IPS-18a (cell line): ENCODE measurements around the gene PLCB3.

Experiments used
- H3K27ac ChIP-seq: one replicate; pipeline ENCODE4 v1.5.1; 2013; ENCODE audit warnings: low read length
- H3K27me3 ChIP-seq: one replicate; pipeline ENCODE4 v1.6.1; 2013; ENCODE audit warnings: mild to moderate bottlenecking, low read length; ENCODE audit not compliant: control insufficient read depth, insufficient read depth
- H3K36me3 ChIP-seq: one replicate; pipeline ENCODE4 v1.6.1; 2013; ENCODE audit warnings: low read depth, low read length; ENCODE audit not compliant: control insufficient read depth
- H3K4me1 ChIP-seq: one replicate; pipeline ENCODE4 v1.6.1; 2013; ENCODE audit warnings: low read depth, low read length; ENCODE audit not compliant: control insufficient read depth
- H3K4me3 ChIP-seq: one replicate; pipeline ENCODE4 v1.5.1; 2013; ENCODE audit warnings: low read length
- H3K9ac ChIP-seq: one replicate; pipeline ENCODE4 v1.6.1; 2013; ENCODE audit warnings: mild to moderate bottlenecking, low read length, moderate library complexity
- H3K9me3 ChIP-seq: one replicate; pipeline ENCODE4 v1.6.1; 2013; ENCODE audit warnings: low read depth, low read length; ENCODE audit not compliant: control insufficient read depth

PLCB3 gene

DNA sequence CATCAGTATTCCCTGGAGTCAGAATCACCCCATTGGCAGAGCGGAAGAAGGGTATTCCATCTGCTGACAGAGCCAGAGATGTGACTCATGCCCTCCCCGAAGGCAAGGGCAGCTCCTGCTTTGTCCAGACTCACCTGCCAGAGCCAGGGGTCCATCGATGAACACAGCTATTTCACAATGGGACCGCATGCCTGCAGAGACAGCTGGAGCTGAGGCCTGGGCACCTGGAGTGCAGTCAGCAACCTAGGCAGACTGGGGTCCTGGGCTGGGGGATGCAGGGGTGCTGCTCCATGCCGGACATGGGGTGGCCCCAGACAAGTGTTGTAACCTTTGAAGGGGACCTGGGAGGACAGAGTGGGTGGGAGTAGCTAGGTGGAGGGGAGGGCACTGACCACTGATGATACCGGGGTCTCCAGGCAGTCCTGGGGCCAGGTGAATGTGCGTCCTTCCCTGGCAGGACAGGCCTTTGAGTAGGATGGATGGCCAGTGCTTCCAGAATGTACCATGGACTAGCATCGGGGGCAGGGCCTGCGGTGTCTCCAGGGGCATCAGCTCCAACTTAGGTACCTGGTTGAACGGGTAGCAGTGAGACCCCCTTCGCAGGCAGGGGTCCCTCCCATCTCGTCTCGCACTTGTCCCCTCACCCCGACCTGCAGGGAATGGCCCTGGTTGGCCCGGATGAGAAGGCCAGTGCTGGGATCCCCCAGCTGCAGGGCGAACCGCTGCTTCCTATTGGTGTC, 27.0 kb upstream of the PLCB3 start:
- no peaks in the 10 kb centered on the region for H3K4me1 ChIP-seq
- no peak overlapping the region for H3K9ac ChIP-seq
- no peaks in the 10 kb centered on the region for H3K9me3 ChIP-seq
- H3K27me3 ChIP-seq = no peaks in the 10 kb centered on the region
- H3K36me3 ChIP-seq = peaks cover 6% of the 10 kb centered on the region
- H3K4me3 ChIP-seq = no peak overlapping the region
- no peak overlapping the region for H3K27ac ChIP-seq

DNA sequence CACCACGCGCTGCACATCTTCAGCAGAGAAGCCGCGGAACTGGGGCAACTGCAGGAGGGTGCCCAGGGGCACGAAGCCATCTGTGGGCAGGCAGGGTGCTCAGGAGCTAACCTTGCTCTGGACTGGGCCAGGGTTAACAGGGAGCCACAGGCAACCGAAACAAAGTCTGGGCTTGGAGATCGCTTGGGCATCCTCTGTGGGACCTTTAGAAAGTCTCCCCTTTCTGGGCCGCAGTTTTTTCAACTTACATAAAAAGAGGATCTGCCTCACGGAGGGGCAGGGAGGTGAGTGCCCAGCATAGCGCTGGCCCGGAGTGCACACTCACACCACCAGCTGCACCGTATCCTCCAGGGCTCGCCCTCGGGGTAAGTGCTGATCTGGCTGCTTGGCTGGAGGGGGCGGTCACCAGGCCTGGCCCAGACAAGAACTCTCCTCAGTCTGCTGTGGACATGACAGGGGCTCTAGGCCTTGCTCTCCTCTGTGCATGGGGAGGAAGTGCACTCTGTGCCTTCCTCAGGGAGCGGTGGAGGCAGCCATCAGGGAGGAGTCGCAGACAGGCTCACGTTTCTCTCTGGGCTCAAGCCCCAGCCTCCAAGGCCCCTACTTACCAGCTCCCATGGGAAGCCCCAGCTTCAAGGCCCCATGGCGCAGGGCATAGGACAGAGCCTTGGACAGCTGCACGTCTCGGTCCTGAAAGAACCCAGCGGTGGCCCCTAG, 26.3 kb upstream of the PLCB3 start:
- Histone ChIP-seq H3K4me3 (peak overlapping the region; percentile 70), H3K9ac (no peak overlapping the region), H3K27me3 (no peaks in the 10 kb centered on the region), H3K27ac (no peak overlapping the region), H3K36me3 (peaks cover 6% of the 10 kb centered on the region), H3K9me3 (no peaks in the 10 kb centered on the region), H3K4me1 (no peaks in the 10 kb centered on the region)

DNA sequence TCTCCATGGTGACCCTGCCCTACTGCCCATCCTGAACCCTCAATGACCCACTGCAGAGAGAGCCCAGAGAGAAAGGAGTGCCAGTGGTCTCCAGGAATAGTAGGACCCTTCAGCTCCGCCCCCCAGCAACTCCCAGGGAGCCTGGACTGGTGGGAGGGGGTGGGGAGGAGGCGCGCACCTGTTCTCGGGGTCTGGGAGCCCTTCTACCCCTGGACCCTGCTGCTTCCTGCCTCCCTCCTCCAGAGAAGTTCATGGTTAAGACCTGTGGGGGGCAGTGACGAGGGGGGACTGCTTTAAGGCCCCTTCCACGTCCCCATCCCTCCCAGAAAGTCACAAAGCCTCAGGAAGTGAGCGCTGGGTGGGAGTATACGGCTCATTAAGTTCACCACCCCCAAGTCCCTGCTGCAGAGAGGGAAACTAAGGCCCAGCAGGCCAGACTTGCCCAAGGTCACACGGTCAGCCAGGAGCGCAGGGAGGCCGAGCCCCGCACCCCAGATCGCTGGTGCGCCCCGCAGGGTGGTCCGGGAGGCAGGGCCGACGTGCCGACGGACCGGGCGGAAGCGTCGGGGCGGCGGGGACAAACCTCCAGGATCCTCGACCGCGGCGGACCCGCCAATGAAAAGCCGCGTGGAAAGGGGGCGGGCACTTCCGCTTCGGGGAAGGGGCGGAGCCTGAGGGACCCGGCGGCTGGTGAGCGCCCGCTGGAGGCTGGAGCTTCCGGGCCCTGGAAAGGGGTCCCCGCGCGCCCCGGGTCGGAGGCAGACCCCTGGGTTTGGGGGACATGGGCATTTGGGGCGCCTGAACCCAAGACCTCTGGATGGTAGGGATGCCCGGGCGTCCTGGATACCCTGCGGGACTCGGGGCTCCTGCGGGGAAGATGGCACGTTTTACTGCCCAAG, 25.5 kb upstream of the PLCB3 start, which contains the start of the genes NUDT22 and TRPT1:
NUDT22 (plus strand) TSS at position 667 of the 899 bp plus-strand sequence. CDS start 379 bp downstream, outside the sequence.
TRPT1 (minus strand) TSS at position 579 of the 899 bp plus-strand sequence; CDS start at position 253, 326 bp downstream.
- H3K4me3 ChIP-seq = peak within 1 kb of the TSS; percentile 70
- H3K36me3 ChIP-seq = peaks cover under 1% of the 10 kb centered on the region
- no peaks in the 10 kb centered on the region for H3K9me3 ChIP-seq
- H3K4me1 ChIP-seq = peaks cover under 1% of the 10 kb centered on the region
- no peaks in the 10 kb centered on the region for H3K27me3 ChIP-seq
- no peak within 1 kb of the TSS for H3K27ac ChIP-seq
- peak within 1 kb of the TSS; percentile 66 for H3K9ac ChIP-seq

DNA sequence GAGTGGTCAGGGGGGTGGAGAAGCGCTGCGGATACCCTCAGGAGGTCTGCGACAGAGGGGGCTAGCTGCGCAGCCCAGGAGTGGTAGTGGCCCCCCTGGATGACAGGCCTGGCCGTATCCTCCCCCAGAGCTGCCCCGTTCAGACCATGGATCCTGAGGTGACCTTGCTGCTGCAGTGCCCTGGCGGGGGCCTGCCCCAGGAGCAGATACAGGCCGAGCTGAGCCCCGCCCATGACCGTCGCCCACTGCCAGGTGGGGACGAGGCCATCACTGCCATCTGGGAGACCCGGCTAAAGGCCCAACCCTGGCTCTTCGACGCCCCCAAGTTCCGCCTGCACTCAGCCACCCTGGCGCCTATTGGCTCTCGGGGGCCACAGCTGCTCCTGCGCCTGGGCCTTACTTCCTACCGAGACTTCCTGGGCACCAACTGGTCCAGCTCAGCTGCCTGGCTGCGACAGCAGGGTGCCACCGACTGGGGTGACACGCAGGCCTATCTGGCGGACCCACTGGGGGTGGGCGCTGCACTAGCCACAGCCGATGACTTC, 24.8 kb upstream of the PLCB3 start:
- peaks cover 4% of the 10 kb centered on the region for H3K4me1 ChIP-seq
- no peak overlapping the region for H3K27ac ChIP-seq

DNA sequence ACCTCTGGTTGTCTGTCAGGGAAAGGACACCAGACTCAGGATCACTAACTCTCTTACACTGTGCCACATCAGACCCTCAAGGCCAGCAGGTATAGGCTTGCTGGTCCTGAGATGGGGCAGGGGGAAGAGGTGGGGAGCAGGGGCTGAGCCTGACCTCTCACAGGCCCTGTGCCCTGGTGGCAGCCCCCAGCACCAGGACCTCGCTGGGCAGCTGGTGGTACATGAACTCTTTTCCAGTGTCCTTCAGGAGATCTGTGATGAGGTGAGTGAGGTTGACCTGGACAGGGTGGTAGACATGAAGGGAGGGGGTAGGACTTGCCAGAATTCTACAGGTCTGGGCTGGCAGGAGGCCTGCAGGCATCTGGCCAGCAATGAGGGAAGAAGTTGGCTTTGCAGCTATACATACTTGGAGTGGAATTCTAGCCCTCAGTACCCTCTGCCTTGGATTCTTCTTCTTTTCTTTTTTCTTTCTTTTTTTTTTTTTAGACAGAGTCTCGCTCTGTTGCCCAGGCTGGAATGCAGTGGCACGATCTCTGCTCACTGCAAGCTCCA, 23.8 kb upstream of the PLCB3 start:
- H3K9me3 ChIP-seq = no peaks in the 10 kb centered on the region
- peaks cover 9% of the 10 kb centered on the region for H3K27me3 ChIP-seq
- H3K4me1 ChIP-seq = peaks cover 4% of the 10 kb centered on the region
- no peak overlapping the region for H3K27ac ChIP-seq
- H3K4me3 ChIP-seq = no peak overlapping the region
- H3K9ac ChIP-seq = no peak overlapping the region
- H3K36me3 ChIP-seq = no peaks in the 10 kb centered on the region

More for the DNA sequence above, 24.8 kb upstream of the PLCB3 start:
- peaks cover 4% of the 10 kb centered on the region for H3K27me3 ChIP-seq
- peak overlapping the region; percentile 70 for H3K4me3 ChIP-seq
- H3K9ac ChIP-seq = peak overlapping the region; percentile 52
- no peaks in the 10 kb centered on the region for H3K9me3 ChIP-seq
- H3K36me3 ChIP-seq = no peaks in the 10 kb centered on the region

DNA sequence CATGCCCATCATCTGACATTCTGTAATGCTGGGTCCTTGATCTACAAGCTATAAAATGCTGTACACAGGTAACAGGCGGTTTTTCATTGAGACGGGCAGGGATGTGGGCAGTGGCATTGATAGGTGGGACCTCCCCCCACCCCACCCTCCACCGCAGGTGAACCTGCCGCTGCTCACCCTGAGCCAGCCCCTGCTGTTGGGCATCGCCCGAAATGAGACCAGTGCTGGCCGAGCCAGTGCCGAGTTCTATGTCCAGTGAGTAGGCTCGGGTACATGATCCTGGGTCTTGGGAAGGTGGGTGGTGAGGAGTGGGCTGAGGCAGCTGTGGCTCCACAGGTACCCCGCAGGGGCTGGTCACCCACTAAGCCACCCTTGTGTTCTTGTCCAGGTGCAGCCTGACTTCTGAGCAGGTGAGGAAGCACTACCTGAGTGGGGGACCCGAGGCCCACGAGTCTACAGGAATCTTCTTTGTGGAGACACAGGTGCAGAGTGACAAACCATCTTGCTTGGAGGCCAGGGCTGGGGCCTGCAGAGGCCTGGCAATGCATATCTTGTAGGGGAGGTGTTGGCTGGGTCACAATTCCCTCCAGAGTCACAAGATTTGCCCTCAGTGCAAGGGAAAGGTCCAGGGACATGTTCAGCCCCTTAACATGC, 22.1 kb upstream of the PLCB3 start:
- Histone ChIP-seq H3K27me3 (peaks cover 24% of the 10 kb centered on the region), H3K4me3 (no peak overlapping the region), H3K9me3 (no peaks in the 10 kb centered on the region), H3K27ac (no peak overlapping the region), H3K9ac (no peak overlapping the region), H3K4me1 (peaks cover 4% of the 10 kb centered on the region), H3K36me3 (no peaks in the 10 kb centered on the region)

DNA sequence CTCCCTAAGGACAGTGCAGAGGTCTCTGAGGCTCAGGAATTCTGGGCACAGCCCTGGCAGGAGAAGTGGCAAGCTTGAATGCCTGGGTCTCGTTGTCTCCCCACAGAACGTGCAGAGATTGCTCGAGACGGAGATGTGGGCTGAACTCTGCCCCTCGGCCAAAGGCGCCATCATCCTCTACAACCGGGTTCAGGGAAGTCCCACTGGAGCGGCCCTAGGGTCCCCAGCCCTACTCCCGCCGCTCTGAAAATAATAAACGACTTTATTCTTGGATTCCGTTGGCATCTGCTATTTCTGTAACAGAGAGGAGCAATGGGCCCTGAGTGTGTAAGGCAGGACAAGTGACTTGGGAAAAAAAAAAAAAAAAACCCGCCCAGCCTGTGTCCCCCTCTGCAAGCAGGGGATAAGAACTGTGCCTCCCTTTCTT, 21.6 kb upstream of the PLCB3 start:
- peak overlapping the region; percentile 73 for H3K4me3 ChIP-seq
- H3K27ac ChIP-seq = no peak overlapping the region
- H3K36me3 ChIP-seq = no peaks in the 10 kb centered on the region
- H3K9me3 ChIP-seq = no peaks in the 10 kb centered on the region
- peaks cover 4% of the 10 kb centered on the region for H3K4me1 ChIP-seq
- H3K9ac ChIP-seq = no peak overlapping the region
- peaks cover 24% of the 10 kb centered on the region for H3K27me3 ChIP-seq

DNA sequence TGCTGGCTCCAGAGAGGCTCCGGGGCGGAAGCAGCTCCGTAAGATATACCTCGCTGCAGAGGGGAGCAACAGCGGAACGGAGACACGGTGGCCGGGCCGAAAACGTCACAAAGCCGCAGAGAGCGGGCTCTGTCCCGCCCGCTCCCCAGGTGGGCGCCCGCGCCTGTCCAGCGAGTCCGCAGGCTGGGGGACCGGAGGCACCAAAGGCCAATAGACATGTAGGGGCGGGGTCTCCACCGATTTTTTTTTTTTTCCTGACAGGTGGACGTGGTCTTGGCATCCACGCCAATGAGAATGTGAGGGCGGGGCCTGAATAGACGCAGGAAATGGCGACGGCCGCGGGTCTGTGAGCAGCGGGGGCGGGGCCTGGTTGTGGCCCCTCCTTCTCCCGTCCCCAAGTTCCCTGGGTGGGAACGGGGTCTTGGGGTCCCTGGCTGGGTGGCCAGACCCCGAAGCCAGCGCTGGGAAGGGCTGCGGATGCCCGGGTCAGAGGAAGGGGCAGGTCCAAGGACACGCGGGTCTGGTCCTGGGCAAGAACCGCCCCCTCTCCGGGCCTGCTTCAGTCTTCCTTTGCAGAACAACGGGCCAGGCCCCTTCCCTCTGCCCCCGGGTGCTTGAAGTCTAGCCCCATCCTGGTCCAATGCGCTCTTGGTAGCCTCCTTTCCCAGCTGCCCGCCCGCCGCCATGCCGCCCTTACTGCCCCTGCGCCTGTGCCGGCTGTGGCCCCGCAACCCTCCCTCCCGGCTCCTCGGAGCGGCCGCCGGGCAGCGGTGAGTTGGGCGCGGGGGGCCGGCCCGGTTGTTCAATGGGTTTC, 21.0 kb upstream of the PLCB3 start, which contains the start of gene DNAJC4:
DNAJC4 (plus strand) TSS at position 378 of the 814 bp plus-strand sequence; CDS start at position 685, 307 bp downstream.
- Histone ChIP-seq H3K27me3 (peaks cover 28% of the 10 kb centered on the region), H3K4me3 (peak within 1 kb of the TSS; percentile 73), H3K4me1 (peaks cover 4% of the 10 kb centered on the region), H3K9me3 (no peaks in the 10 kb centered on the region), H3K36me3 (no peaks in the 10 kb centered on the region), H3K27ac (no peak within 1 kb of the TSS), H3K9ac (peak within 1 kb of the TSS; percentile 47)

DNA sequence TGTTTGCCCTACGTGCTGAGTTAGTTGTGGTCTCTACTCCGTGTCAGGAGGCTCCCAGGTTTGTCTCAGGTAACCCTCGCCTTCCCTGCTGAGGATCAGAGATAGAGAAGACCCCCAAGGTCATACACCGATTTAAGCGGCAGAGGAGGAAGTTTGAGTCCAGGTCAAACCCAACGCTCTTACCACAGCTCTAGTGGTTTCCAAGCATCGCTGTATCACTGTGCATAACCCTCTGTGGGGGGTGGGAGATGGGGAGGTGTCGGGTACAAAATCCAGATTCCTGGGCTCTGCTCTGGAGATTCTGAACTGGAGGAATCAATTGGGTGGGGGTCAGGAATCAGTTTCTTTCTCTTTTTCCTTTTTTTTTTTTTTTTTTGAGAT, 20.4 kb upstream of the PLCB3 start:
- peaks cover 4% of the 10 kb centered on the region for H3K4me1 ChIP-seq

DNA sequence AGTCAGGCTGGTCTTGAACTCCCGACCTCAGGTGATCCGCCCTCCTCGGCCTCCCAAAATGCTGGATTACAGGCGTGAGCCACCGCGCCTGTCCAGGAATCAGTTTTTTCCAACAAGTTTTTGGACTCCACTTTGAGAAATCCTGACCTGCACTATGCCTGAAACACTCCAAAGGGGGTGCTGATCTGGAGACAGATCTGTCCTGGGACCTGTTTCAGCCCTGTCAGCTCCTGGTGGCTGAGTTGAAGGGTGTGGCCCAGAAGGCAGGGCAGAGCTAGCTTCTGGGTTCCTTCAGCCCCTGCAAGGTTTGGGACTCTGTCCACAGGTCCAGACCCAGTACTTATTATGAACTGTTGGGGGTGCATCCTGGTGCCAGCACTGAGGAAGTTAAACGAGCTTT, 19.8 kb upstream of the PLCB3 start:
- Histone ChIP-seq H3K9ac (no peak overlapping the region), H3K4me1 (peaks cover 4% of the 10 kb centered on the region), H3K9me3 (no peaks in the 10 kb centered on the region), H3K27ac (no peak overlapping the region), H3K36me3 (no peaks in the 10 kb centered on the region), H3K4me3 (no peak overlapping the region), H3K27me3 (peaks cover 30% of the 10 kb centered on the region)

More for the DNA sequence above, 20.4 kb upstream of the PLCB3 start:
- H3K36me3 ChIP-seq = no peaks in the 10 kb centered on the region
- peak overlapping the region; percentile 73 for H3K4me3 ChIP-seq
- H3K27me3 ChIP-seq = peaks cover 30% of the 10 kb centered on the region
- peak overlapping the region; percentile 47 for H3K9ac ChIP-seq
- H3K9me3 ChIP-seq = no peaks in the 10 kb centered on the region
- no peak overlapping the region for H3K27ac ChIP-seq
